ENCODE data around the gene PKN1.
"Not testable (repeated sequence)": the region's sequence is repeated elsewhere in the genome, so short reads cannot be mapped to it uniquely, and the experiment has no call there.

The PKN1 gene

GRCh38 chr19:14433554-14434501, 722 bp downstream of the PKN1 start:
- DNase-seq, result no peak

- DNase-seq, result no peak
Observed at GRCh38 chr19:14434543-14435319, 1.6 kb downstream of the PKN1 start.

- no peak for DNase-seq
Observed at GRCh38 chr19:14435320-14436050, 2.4 kb downstream of the PKN1 start.

GRCh38 chr19:14437578-14438140, 4.6 kb downstream of the PKN1 start:
- DNase-seq, result no peak

- no peak for DNase-seq
Observed at GRCh38 chr19:14439014-14439413, 5.9 kb downstream of the PKN1 start.

- DNase-seq, result no peak
Observed at GRCh38 chr19:14440049-14440448, 6.9 kb downstream of the PKN1 start.

- no peak for DNase-seq
Observed at GRCh38 chr19:14441041-14441938, 8.2 kb downstream of the PKN1 start.

- DNase-seq, result no peak
Observed at GRCh38 chr19:14442891-14443631, 10.0 kb downstream of the PKN1 start.

- no peak for DNase-seq
Observed at GRCh38 chr19:14443632-14444216, 10.6 kb downstream of the PKN1 start.

GRCh38 chr19:14446336-14447036, 13.4 kb downstream of the PKN1 start:
- DNase-seq, result no peak

GRCh38 chr19:14449321-14449720, 16.2 kb downstream of the PKN1 start:
- no peak for DNase-seq

- DNase-seq, result no peak
Observed at GRCh38 chr19:14450168-14450874, 17.2 kb downstream of the PKN1 start.

- no peak for DNase-seq
Observed at GRCh38 chr19:14450876-14451275, 17.8 kb downstream of the PKN1 start.

- not testable (repeated sequence) for DNase-seq
Observed at GRCh38 chr19:14452303-14452702, 19.2 kb downstream of the PKN1 start.

GRCh38 chr19:14459703-14460102, 26.6 kb downstream of the PKN1 start:
- no peak for DNase-seq

- no peak for DNase-seq
Observed at GRCh38 chr19:14460935-14461334, 27.8 kb downstream of the PKN1 start.

- not testable (repeated sequence) for DNase-seq
Observed at GRCh38 chr19:14462401-14462800, 29.3 kb downstream of the PKN1 start.

GRCh38 chr19:14463747-14464146, 30.6 kb downstream of the PKN1 start:
- DNase-seq, result no peak

GRCh38 chr19:14467391-14467790, 34.3 kb downstream of the PKN1 start:
- DNase-seq, result no peak

All from NCI-H2227 treated with DMSO at 0.1 percent for 48 hours (cell line).